Mucosa of rectum (tissue), 2 donors: ENCODE measurements around the gene SIM1.

Experiments used
- H3K27ac ChIP-seq, 2 donors: one replicate each; pipeline ENCODE4 v1.7.0; 2013; ENCODE audit warnings: inconsistent platforms in 2 of 2, low read depth in 2 of 2, low read length in 2 of 2
- H3K27me3 ChIP-seq, 2 donors: one replicate each; pipeline ENCODE4 v1.7.0; 2013; ENCODE audit warnings: low read length in 2 of 2; ENCODE audit not compliant: control insufficient read depth in 2 of 2, insufficient read depth in 2 of 2
- H3K36me3 ChIP-seq, 2 donors: one replicate each; pipeline ENCODE4 v1.7.0; 2013; ENCODE audit warnings: low read length in 2 of 2; ENCODE audit not compliant: control insufficient read depth in 2 of 2, insufficient read depth in 2 of 2
- H3K4me1 ChIP-seq, 2 donors: one replicate each; pipeline ENCODE4 v1.7.0; 2013; ENCODE audit warnings: low read length in 2 of 2, mild to moderate bottlenecking in 1 of 2; ENCODE audit not compliant: control insufficient read depth in 2 of 2, insufficient read depth in 2 of 2
- H3K4me3 ChIP-seq, 2 donors: one replicate each; pipeline ENCODE4 v1.7.0; 2013; ENCODE audit warnings: low read length in 2 of 2
- H3K9ac ChIP-seq, 2 donors: one replicate each; pipeline ENCODE4 v1.7.0; 2013; ENCODE audit warnings: low read length in 2 of 2, low read depth in 1 of 2, mild to moderate bottlenecking in 1 of 2
- H3K9me3 ChIP-seq, 2 donors: one replicate each; pipeline ENCODE4 v1.7.0; 2013; ENCODE audit warnings: low read length in 2 of 2; ENCODE audit not compliant: control insufficient read depth in 2 of 2
- donor health status: healthy.
- donor health status: Normal muscosa, but diverticular disease.

Gene SIM1

DNA sequence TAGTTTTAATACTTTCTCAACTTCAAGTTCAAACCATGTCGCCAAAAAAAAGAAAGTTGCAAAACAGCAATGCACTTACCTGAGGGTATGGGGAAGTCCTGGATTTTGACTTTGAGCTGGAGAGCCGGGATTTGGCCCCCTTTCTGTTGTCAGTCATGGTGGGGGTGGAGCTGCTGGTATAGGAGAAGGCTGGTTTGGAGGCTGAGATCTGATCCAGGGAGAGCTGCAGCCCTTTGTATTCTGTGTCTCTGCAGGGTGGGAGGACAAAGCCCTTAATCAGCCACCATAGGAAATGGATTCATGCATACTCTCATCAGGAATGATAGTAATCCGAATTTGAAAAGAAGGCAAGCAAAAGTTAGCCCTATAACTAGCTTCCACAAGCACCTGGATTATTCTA is 44.0 kb downstream of the SIM1 start:
- no peak overlapping the region for H3K4me3 ChIP-seq
- no peaks in the 10 kb centered on the region for H3K9me3 ChIP-seq
- H3K27ac ChIP-seq, result no peak overlapping the region
- H3K27me3 ChIP-seq, result no peaks in the 10 kb centered on the region
- no peak overlapping the region for H3K9ac ChIP-seq
- no peaks in the 10 kb centered on the region for H3K4me1 ChIP-seq
- H3K36me3 ChIP-seq, result no peaks in the 10 kb centered on the region

DNA sequence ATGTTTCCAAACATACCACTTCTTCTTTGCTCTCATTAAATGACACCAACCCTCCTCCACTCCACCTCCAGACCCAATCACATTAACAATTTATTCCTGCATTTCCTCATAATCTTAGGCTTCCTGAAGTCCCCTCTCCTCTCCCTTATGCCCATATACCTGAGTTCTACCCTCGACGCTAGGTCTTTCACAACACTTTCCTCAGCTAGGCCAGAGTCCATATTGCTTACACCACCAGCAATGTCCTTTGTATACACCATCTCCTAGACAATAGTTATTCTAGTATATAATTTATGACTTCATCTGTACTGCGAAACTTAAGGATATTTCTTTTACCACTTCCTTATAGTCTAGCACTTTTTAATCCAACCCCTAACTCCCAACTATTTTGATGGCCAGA is 47.7 kb downstream of the SIM1 start:
- Histone ChIP-seq H3K4me3 (no peak overlapping the region), H3K9me3 (no peaks in the 10 kb centered on the region), H3K36me3 (no peaks in the 10 kb centered on the region), H3K4me1 (no peaks in the 10 kb centered on the region), H3K27ac (no peak overlapping the region), H3K9ac (no peak overlapping the region), H3K27me3 (no peaks in the 10 kb centered on the region)

- Histone ChIP-seq H3K9ac (no peak overlapping the region), H3K27ac (no peak overlapping the region), H3K4me3 (no peak overlapping the region), H3K36me3 (no peaks in the 10 kb centered on the region), H3K27me3 (no peaks in the 10 kb centered on the region), H3K9me3 (no peaks in the 10 kb centered on the region), H3K4me1 (no peaks in the 10 kb centered on the region)
Measured at GRCh38 chr6:100415768-100416167, 49.0 kb downstream of the SIM1 start.

GRCh38 chr6:100412872-100413271 is 51.8 kb downstream of the SIM1 start:
- Histone ChIP-seq H3K4me3 (no peak overlapping the region), H3K9ac (no peak overlapping the region), H3K27me3 (no peaks in the 10 kb centered on the region), H3K9me3 (no peaks in the 10 kb centered on the region), H3K36me3 (no peaks in the 10 kb centered on the region), H3K4me1 (no peaks in the 10 kb centered on the region), H3K27ac (no peak overlapping the region)

- H3K27ac ChIP-seq, result no peak overlapping the region
- no peak overlapping the region for H3K4me3 ChIP-seq
- H3K9ac ChIP-seq, result no peak overlapping the region
- H3K4me1 ChIP-seq, result no peaks in the 10 kb centered on the region
- H3K27me3 ChIP-seq, result peaks cover 0 to 2% of the 10 kb centered on the region in 2 donors
- H3K36me3 ChIP-seq, result no peaks in the 10 kb centered on the region
- no peaks in the 10 kb centered on the region for H3K9me3 ChIP-seq
Measured at GRCh38 chr6:100404051-100404450, 60.7 kb downstream of the SIM1 start.

- Histone ChIP-seq H3K4me1 (no peaks in the 10 kb centered on the region), H3K9ac (no peak overlapping the region), H3K9me3 (no peaks in the 10 kb centered on the region), H3K27me3 (no peaks in the 10 kb centered on the region), H3K27ac (no peak overlapping the region), H3K36me3 (no peaks in the 10 kb centered on the region), H3K4me3 (no peak overlapping the region)
Measured at GRCh38 chr6:100393493-100393892, 71.2 kb downstream of the SIM1 start.

- H3K4me3 ChIP-seq, result no peak overlapping the region
- H3K27me3 ChIP-seq, result no peaks in the 10 kb centered on the region
- H3K27ac ChIP-seq, result no peak overlapping the region
- H3K4me1 ChIP-seq, result no peaks in the 10 kb centered on the region
- no peaks in the 10 kb centered on the region for H3K36me3 ChIP-seq
- H3K9ac ChIP-seq, result no peak overlapping the region
- H3K9me3 ChIP-seq, result no peaks in the 10 kb centered on the region
Measured at GRCh38 chr6:100392423-100392822, 72.3 kb downstream of the SIM1 start.

GRCh38 chr6:100388868-100389519 is 75.7 kb downstream of the SIM1 start:
- Histone ChIP-seq H3K4me1 (no peaks in the 10 kb centered on the region), H3K9me3 (no peaks in the 10 kb centered on the region), H3K27me3 (no peaks in the 10 kb centered on the region), H3K27ac (no peak overlapping the region), H3K36me3 (no peaks in the 10 kb centered on the region), H3K4me3 (no peak overlapping the region), H3K9ac (no peak overlapping the region)

DNA sequence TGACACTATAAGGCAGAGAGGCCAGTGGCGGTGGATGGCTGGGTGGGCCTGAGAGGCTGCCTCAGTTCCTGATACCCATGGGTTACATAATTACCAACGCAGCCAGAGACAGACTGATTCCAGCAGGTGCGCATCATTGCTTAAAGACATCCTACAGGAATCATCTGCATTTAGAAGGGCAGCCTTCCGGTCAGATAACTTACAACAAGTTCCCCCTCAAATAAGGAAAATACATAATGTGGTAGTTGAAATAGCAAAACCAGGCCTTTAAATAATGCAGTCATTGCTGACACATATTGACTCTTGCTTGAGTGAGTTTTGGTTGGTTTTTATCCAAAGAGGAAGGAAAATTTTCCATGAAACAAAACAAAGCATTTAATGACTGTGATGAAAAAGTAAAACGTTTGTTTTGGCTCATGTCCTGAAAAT is 81.9 kb downstream of the SIM1 start:
- no peak overlapping the region for H3K9ac ChIP-seq
- no peaks in the 10 kb centered on the region for H3K36me3 ChIP-seq
- H3K4me3 ChIP-seq, result no peak overlapping the region
- no peaks in the 10 kb centered on the region for H3K4me1 ChIP-seq
- H3K27ac ChIP-seq, result no peak overlapping the region
- no peaks in the 10 kb centered on the region for H3K27me3 ChIP-seq
- H3K9me3 ChIP-seq, result no peaks in the 10 kb centered on the region

GRCh38 chr6:100382031-100382430 is 82.7 kb downstream of the SIM1 start:
- Histone ChIP-seq H3K4me1 (no peaks in the 10 kb centered on the region), H3K4me3 (no peak overlapping the region), H3K9me3 (no peaks in the 10 kb centered on the region), H3K36me3 (no peaks in the 10 kb centered on the region), H3K9ac (no peak overlapping the region), H3K27me3 (no peaks in the 10 kb centered on the region), H3K27ac (no peak overlapping the region)

DNA sequence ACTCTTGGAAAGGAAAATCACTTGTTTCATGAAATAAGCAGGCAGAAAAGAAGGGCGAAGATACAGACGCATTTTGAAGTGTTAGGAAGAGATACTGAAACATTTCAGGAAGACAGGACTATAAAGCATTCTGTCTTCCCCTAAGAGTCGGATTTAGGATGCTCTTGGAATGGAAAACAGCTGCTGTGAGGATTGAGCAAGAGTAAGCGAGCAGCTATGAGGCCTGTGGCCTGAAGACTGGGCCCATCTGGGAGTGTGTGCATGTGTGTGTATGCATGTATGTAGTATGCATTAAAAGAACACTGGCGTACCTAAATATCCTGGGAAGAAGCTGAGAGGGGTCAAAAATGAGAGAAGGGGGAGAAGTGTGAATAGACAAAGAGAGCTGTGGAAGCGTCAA is 83.6 kb downstream of the SIM1 start:
- Histone ChIP-seq H3K27ac (no peak overlapping the region), H3K4me3 (no peak overlapping the region), H3K36me3 (no peaks in the 10 kb centered on the region), H3K9me3 (no peaks in the 10 kb centered on the region), H3K4me1 (no peaks in the 10 kb centered on the region), H3K27me3 (no peaks in the 10 kb centered on the region), H3K9ac (no peak overlapping the region)
